ENCODE measurements around the gene WNT7B.

WNT7B gene

GRCh38 chr22:45966320-45966894 lies 10.6 kb downstream of the WNT7B start:
- H3K4me3 ChIP-seq (ENCODE audit: control insufficient read depth, low read depth, low read length) = no peak overlapping the region
- no peak for DNase-seq (ENCODE audit: low read depth)
- TF ChIP-seq CTCF (conservative IDR thresholded peaks at IDR 0.05; ENCODE audit: control insufficient read depth, insufficient read depth, low read depth, low read length) = no peak

- no peak for DNase-seq (ENCODE audit: low read depth)
- no peak for TF ChIP-seq CTCF (conservative IDR thresholded peaks at IDR 0.05; ENCODE audit: control insufficient read depth, insufficient read depth, low read depth, low read length)
- H3K4me3 ChIP-seq (ENCODE audit: control insufficient read depth, low read depth, low read length) = no peak overlapping the region
Measured at GRCh38 chr22:45965563-45965962, 11.4 kb downstream of the WNT7B start.

- no peak for DNase-seq (ENCODE audit: low read depth)
- TF ChIP-seq CTCF (conservative IDR thresholded peaks at IDR 0.05; ENCODE audit: control insufficient read depth, insufficient read depth, low read depth, low read length) = no peak
- no peak overlapping the region for H3K4me3 ChIP-seq (ENCODE audit: control insufficient read depth, low read depth, low read length)
Measured at GRCh38 chr22:45964926-45965527, 11.9 kb downstream of the WNT7B start.

- H3K4me3 ChIP-seq (ENCODE audit: control insufficient read depth, low read depth, low read length) = no peak overlapping the region
- no peak for DNase-seq (ENCODE audit: low read depth)
- no peak for TF ChIP-seq CTCF (conservative IDR thresholded peaks at IDR 0.05; ENCODE audit: control insufficient read depth, insufficient read depth, low read depth, low read length)
Measured at GRCh38 chr22:45964372-45964771, 12.6 kb downstream of the WNT7B start.

- no peak for TF ChIP-seq CTCF (conservative IDR thresholded peaks at IDR 0.05; ENCODE audit: control insufficient read depth, insufficient read depth, low read depth, low read length)
- no peak for DNase-seq (ENCODE audit: low read depth)
- H3K4me3 ChIP-seq (ENCODE audit: control insufficient read depth, low read depth, low read length) = no peak overlapping the region
Measured at GRCh38 chr22:45963821-45964220, 13.1 kb downstream of the WNT7B start.

- no peak overlapping the region for H3K4me3 ChIP-seq (ENCODE audit: control insufficient read depth, low read depth, low read length)
- DNase-seq (ENCODE audit: low read depth) = no peak
- TF ChIP-seq CTCF (conservative IDR thresholded peaks at IDR 0.05; ENCODE audit: control insufficient read depth, insufficient read depth, low read depth, low read length) = no peak
Measured at GRCh38 chr22:45962756-45963324, 14.1 kb downstream of the WNT7B start.
